NCI-H1417 treated with DMSO at 0.1 percent for 48 hours (cell line): Measurements from ENCODE around the gene DOCK8.
"Not testable (repeated sequence)": the region's sequence is repeated elsewhere in the genome, so short reads cannot be mapped to it uniquely, and the experiment has no call there.

ENCODE experiments used
- DNase-seq: peaks from one replicate; lab custom pipeline; 2025; lab: John Stamatoyannopoulos, UW

The DOCK8 gene

DNA sequence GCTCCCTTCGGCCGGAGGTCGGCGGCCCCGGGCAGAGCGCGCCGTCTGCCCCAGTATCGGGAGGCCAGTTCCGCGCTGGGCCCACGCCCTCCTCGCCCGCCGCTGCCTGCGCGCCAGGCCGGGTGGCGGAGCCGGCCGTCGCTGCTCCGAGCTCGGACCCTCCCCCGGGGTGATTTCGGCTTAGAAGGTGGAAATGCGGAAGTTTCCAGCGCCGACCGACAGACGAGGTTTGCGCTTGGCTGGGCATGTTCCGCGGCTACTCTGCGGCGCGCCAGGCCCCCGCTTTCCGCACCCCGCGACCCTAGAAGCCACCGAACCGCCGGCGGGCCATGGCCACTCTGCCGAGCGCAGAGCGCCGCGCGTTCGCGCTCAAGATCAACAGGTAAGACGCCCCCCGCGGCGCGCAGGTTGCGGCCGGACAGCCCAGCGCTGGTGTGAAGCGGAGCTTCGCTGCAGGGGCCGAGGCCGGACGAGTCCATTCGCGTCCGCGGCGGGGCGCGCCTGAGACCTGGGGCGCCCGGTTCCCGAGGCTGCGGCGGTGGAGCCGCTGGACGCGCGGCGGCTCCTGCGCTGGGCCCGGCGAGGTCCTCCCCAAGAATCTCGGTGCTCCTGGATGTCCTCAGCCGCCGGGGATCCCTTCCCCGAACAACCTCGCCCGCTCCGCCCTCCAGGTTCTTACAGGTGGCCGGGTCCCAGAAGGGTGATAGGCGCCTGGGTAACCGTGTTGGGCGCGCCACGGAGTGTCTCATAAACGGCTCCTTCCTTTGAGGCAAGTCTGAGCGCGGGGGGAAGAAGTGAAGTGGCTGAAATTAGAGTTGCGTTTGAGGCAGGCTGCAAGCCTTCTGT lies at the start of gene DOCK8:
DOCK8 (plus strand) TSS at position 218 of the 846 bp plus-strand sequence; CDS start at position 330, 112 bp downstream.
- no peak for DNase-seq

GRCh38 chr9:169757-170156 lies 44.9 kb upstream of the DOCK8 start:
- not testable (repeated sequence) for DNase-seq

GRCh38 chr9:178140-178825 lies 36.4 kb upstream of the DOCK8 start:
- DNase-seq = not testable (repeated sequence)

DNA sequence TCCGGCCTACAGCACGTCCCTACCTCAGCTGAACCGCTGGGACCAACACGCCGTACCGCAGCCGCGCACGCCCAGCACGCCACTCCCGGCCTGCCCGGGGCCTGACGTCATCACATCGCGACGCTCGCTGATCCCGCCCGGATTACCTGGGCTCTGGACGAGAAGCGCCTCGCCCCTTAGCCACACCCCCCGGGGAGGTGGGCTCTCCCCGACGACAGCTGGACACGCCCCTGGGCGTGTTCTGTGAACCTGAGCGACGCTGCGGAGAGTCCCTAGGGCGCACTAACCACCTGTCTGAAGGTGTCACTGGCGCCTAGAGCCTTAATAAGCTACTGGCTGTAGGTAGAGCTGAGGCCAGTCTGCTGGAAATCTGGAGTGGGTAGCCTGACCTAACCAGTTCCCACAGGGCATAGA lies 35.7 kb upstream of the DOCK8 start, which contains the start of gene ZNG1A:
ZNG1A (minus strand) TSS at position 87 of the 414 bp plus-strand sequence. CDS start 87 bp downstream, outside the sequence.
- not testable (repeated sequence) for DNase-seq

GRCh38 chr9:199601-200000 lies 15.1 kb upstream of the DOCK8 start:
- DNase-seq = not testable (repeated sequence)

DNA sequence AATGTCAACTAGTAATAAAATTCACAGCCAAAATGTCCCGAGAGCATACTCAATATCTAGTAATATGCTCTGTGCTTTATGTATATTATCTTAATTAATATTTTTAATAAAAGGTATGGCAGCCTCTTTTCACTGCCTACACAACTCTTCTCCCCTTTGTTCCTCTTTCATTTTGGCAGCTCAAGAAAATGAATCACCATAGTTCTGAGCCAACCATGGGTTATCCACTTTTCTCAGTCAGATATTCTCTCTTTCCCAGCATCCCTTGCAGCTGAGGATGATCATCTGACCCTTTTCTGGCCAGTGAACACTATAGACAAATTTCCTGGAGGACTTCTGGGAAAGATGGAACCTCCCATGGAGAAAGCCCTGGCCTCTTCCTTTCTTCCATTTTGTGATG lies 8.2 kb upstream of the DOCK8 start:
- DNase-seq = no peak

- DNase-seq = no peak
Measured at GRCh38 chr9:209143-209758, 5.4 kb upstream of the DOCK8 start.

DNA sequence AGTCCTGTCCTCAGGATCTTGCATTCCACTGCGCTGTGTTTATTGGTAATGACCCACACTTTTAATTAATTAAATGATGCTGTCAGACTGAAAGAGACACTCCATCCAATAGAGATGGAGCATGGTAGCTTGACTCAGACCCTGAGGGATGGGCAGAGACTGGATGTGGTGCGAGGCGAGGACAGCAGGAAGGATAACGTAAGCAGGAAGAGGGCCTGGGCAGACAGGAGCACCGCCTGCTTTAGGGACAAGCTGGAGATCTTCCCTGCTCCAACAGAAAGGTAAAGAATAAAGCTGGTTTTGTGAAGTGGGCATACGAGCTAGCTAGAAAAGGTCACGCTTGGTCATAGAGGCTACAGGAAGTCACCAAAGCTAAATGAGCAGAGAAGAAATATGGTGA lies 3.6 kb upstream of the DOCK8 start:
- no peak for DNase-seq

DNA sequence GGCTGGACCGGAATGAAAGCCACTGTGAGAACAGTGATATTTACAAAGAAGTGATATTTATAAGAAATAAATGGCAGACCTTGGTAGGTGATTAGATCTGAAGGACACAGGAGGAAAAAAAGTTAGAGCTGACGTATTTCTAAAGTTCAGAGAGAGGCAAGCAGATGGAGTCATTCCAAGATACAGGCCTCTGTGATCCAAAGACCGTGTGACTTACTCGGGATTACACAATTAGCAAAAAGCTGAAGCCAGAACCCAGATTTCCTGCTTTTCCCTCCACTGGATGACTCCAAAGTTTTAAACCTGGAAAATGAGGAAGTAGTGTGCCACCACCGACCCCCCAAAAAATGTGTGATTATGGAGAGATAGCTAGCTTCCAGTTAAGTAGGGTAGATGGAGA lies 3.1 kb upstream of the DOCK8 start:
- no peak for DNase-seq

GRCh38 chr9:212297-212696 lies 2.4 kb upstream of the DOCK8 start:
- no peak for DNase-seq

DNA sequence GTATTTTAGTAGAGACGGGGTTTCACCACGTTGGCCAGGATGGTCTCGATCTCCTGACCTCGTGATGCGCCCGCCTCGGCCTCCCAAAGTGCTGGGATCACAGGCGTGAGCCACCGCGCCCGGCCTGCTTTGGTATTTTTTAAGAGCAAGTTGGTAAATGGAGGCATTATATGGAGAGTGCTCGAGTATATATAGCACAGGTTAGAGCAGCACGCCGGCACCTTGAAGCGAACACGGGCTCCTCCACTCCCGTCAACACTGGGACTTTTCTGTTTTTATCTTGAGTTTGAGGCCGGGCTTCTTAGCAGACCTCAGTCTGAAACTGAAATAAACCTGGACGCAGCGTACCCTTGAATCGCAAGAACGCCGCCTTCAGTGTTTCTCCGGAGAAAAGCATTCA lies 764 bp upstream of the DOCK8 start:
- DNase-seq = not testable (repeated sequence)

DNA sequence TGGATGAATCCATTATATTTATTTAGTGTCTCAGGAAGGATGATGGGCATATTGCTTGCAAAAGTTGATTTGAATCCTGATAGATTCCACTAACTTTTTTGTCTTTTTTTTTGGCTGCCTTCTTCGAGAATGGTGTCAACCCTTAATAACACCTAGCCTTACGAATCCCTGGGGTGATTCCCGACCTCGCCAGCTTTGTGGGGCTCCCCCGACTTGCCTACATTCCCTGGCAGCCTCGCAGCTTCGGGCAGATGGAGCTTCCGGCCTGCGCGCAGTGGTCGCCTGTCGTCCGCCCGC lies 366 bp upstream of the DOCK8 start:
- no peak for DNase-seq

DNA sequence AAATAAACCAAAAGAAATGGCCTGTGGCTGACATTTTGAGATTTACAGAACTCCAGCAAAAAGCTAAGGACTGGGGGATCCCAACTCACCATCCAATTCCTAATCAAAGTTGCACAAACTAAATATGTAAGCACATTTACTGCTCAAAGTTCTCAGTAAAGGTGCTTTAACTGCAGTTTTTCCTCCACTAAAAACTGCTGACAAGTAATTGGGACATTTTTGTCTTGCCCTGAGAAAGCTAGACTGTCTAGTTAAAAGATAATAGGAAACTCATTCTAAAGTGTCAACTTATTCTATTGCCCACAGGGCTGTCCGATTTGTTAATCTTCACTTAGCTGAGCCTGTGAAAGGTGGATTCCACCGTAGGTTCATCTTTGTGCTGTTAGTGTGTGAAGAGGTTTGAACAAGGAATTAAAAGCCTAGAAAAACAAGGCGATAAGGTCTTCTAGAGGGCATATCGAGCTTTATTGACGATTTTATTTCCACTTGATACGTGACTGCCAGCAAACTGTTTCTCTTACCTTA lies 1.0 kb downstream of the DOCK8 start:
- no peak for DNase-seq

DNA sequence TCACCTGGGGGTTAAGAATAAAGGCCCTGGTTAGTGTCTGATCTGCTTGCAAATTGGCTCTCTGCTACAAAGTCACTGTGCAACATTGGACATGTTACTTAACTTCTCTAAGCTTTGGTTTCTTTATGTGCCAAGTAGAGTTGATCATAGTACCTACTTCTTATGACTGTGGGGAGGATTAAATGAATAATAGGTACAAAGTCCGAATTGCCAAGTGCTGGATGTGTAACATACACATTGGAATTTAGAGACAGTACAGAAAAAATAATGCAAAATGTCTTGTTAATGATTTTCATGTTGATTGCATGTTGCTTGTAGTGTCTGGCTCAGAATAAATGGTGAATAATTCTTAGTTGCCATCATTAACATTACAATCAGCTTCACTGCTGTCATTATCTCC lies 2.2 kb downstream of the DOCK8 start:
- no peak for DNase-seq

DNA sequence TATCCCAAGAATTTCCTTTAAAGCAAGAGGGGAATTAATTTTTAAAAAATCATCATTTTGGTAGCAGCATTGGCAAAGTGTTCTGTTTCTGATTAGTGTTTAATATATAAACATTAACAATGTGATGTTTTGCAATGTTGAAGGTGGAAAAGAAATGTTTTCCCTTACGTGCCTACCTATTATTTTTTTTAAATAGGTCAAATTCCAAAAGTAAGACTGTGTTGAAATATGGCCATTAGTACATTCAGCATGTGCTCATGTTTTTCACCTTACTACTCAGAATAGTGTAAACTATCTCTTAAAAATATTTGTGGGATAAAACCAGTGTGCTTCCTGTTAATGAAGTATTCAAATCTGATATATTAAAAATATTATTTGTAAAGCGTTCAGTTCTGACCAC lies 3.3 kb downstream of the DOCK8 start:
- DNase-seq = no peak

DNA sequence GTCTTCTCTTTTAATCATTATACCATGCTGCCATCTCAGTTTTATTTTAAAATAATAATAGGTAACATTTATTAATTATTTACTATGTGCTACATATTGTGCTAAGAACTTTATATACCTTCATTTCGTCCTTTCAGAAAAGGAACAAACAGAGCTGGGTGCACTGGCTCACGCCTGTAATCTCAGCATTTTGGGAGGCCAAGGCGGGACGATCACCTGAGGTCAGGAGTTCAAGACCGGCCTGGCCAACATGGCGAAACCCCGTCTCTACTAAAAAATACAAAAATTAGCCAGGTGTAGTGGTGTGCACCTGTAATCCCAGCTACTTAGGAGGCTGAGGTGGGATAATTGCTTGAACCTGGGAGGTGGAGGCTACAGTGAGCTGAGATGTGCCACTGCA lies 4.4 kb downstream of the DOCK8 start:
- DNase-seq = not testable (repeated sequence)

- no peak for DNase-seq
Measured at GRCh38 chr9:219670-220365, 5.2 kb downstream of the DOCK8 start.

GRCh38 chr9:221989-222776 lies 7.5 kb downstream of the DOCK8 start:
- DNase-seq = no peak

- no peak for DNase-seq
Measured at GRCh38 chr9:223152-223551, 8.5 kb downstream of the DOCK8 start.

DNA sequence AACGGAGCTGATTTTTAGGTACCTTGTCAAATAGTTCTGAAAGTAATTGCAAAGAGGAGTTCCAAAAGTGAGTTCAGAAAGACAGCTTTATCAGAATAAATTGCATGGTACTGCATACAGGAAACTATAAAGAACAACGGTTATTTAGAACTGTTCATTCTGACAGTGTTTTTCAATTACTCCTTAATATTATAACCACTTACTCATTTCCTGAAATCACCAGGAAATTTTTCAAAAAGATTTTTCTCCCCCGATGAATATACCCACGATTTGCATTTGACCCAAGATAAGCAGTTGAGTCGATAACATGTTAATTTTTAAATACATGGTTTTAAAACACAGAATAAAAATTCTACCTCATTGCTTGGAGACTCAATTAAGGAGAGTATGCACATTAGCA lies 9.4 kb downstream of the DOCK8 start:
- no peak for DNase-seq
